IMR-90 (cell line): ENCODE results near the gene STXBP4. TPM values are rescaled to one million over a fixed set of nuclear protein-coding genes. Genes with fewer than 3 reads are reported as not detected.

ENCODE experiments used
- ATAC-seq: fragments of 200-7000 bp; cut with Tn5 transposase; 2 replicates; pipeline ENCODE4 v1.9.1; 2020; ENCODE audit warnings: low read depth, mild to moderate bottlenecking, moderate library complexity
- BruUV-seq: library from RNA; stranded (reverse); fragments of 400-500 nt; replicated peaks from 2 replicates; lab custom pipeline; 2021; lab: Mats Ljungman, UMichigan
- CTCF ChIA-PET: fragments of 300-600 bp; formaldehyde crosslinking; extraction: SDS; loops from one replicate; lab custom pipeline; 2021; ENCODE audit warnings: antibody characterized with exemption; lab: Yijun Ruan, JAX
- POLR2A ChIA-PET: fragments of 300-600 bp; sonication (Branson Sonifier 250); formaldehyde crosslinking; loops from one replicate; lab custom pipeline; 2022; ENCODE audit warnings: antibody characterized with exemption; ENCODE audit not compliant: unreplicated experiment; lab: Charles Lee
- DNase-seq: peaks from one replicate; pipeline ENCODE4 v3.0.0; 2013
- H2AFZ ChIP-seq: replicated peaks from 2 replicates; pipeline ENCODE3; 2013; ENCODE audit warnings: low read length, mild to moderate bottlenecking; ENCODE audit not compliant: poor library complexity
- H2AK5ac ChIP-seq: 2 replicates; pipeline ENCODE4 v1.6.1; 2013; ENCODE audit warnings: low read depth, low read length, inconsistent platforms
- H2AK9ac ChIP-seq: replicated peaks from 2 replicates; pipeline ENCODE3; 2013; ENCODE audit warnings: mild to moderate bottlenecking, low read depth, low read length, moderate library complexity; ENCODE audit not compliant: poor library complexity
- H2BK120ac ChIP-seq: 2 replicates; pipeline ENCODE4 v1.6.1; 2013; ENCODE audit warnings: low read depth, low read length, inconsistent platforms
- H2BK15ac ChIP-seq: 3 replicates; pipeline ENCODE4 v1.6.1; 2013; ENCODE audit warnings: low read depth, low read length, inconsistent platforms
- H2BK20ac ChIP-seq: 2 replicates; pipeline ENCODE4 v1.6.1; 2013; ENCODE audit warnings: low read depth, mild to moderate bottlenecking, inconsistent platforms, low read length, moderate library complexity
- H2BK5ac ChIP-seq: 2 replicates; pipeline ENCODE4 v1.6.1; 2013; ENCODE audit warnings: mild to moderate bottlenecking, low read depth, low read length, inconsistent platforms; ENCODE audit not compliant: poor library complexity, severe bottlenecking
- H3K14ac ChIP-seq: replicated peaks from 2 replicates; pipeline ENCODE4 v1.6.1; 2013; ENCODE audit warnings: low read depth, low read length, inconsistent platforms
- H3K18ac ChIP-seq: 2 replicates; pipeline ENCODE4 v1.6.1; 2013; ENCODE audit warnings: low read depth, low read length, control low read depth
- H3K23ac ChIP-seq: 2 replicates; pipeline ENCODE4 v1.6.1; 2013; ENCODE audit warnings: low read depth, low read length, inconsistent platforms
- H3K27ac ChIP-seq: 2 replicates; pipeline ENCODE4 v1.5.1; 2013; ENCODE audit warnings: mild to moderate bottlenecking, control low read depth, low read length; ENCODE audit not compliant: insufficient read depth
- H3K27me3 ChIP-seq: 2 replicates; pipeline ENCODE4 v1.6.1; 2013; ENCODE audit warnings: low read length; ENCODE audit not compliant: control insufficient read depth, insufficient read depth
- H3K36me3 ChIP-seq: 2 replicates; pipeline ENCODE4 v1.6.1; 2013; ENCODE audit warnings: low read length, mixed read lengths; ENCODE audit not compliant: control insufficient read depth, insufficient read depth
- H3K4ac ChIP-seq: 2 replicates; pipeline ENCODE4 v1.6.1; 2013; ENCODE audit warnings: low read depth, low read length, inconsistent platforms
- H3K4me1 ChIP-seq: 2 replicates; pipeline ENCODE4 v1.6.1; 2013; ENCODE audit warnings: low read length, mixed read lengths; ENCODE audit not compliant: control insufficient read depth, insufficient read depth
- H3K4me2 ChIP-seq: 2 replicates; pipeline ENCODE4 v1.6.1; 2013; ENCODE audit warnings: low read depth, mild to moderate bottlenecking, control low read depth, low read length, moderate library complexity
- H3K4me3 ChIP-seq: 2 replicates; pipeline ENCODE4 v1.5.1; 2013; ENCODE audit warnings: low read depth, mild to moderate bottlenecking, control low read depth, low read length, moderate library complexity; ENCODE audit not compliant: insufficient read depth
- H3K56ac ChIP-seq: 2 replicates; pipeline ENCODE4 v1.6.1; 2013; ENCODE audit warnings: low read length, inconsistent platforms; ENCODE audit not compliant: insufficient read depth; ENCODE audit errors: extremely low read depth
- H3K79me1 ChIP-seq, 2 experiments: 2 replicates each; pipeline ENCODE4 v1.6.1; 2013; ENCODE audit warnings: low read length in 2 of 2, inconsistent platforms in 1 of 2, low read depth in 1 of 2
- H3K9ac ChIP-seq: 2 replicates; pipeline ENCODE4 v1.6.1; 2013; ENCODE audit warnings: low read depth, low read length, control low read depth
- H3K9me1 ChIP-seq: 2 replicates; pipeline ENCODE4 v1.6.1; 2013; ENCODE audit warnings: low read length, inconsistent platforms; ENCODE audit not compliant: insufficient read depth
- H3K9me3 ChIP-seq: 2 replicates; pipeline ENCODE4 v1.6.1; 2013; ENCODE audit warnings: low read length; ENCODE audit not compliant: control insufficient read depth, insufficient read depth
- H4K20me1 ChIP-seq: 2 replicates; pipeline ENCODE4 v1.6.1; 2013; ENCODE audit warnings: low read length, inconsistent platforms; ENCODE audit not compliant: insufficient read depth
- H4K5ac ChIP-seq: 2 replicates; pipeline ENCODE4 v1.6.1; 2013; ENCODE audit warnings: mild to moderate bottlenecking, low read depth, low read length, control low read depth
- H4K8ac ChIP-seq, 2 experiments: 2 replicates each; pipeline ENCODE4 v1.6.1; 2013; ENCODE audit warnings: low read depth in 2 of 2, low read length in 2 of 2, control low read depth in 1 of 2, inconsistent platforms in 1 of 2
- H4K91ac ChIP-seq: 2 replicates; pipeline ENCODE4 v1.6.1; 2013; ENCODE audit warnings: low read depth, low read length, inconsistent platforms; ENCODE audit not compliant: insufficient read depth
- BHLHE40 ChIP-seq: fragments of 150-350 bp; IDR thresholded peaks from 2 replicates; pipeline ENCODE4 v1.6.1; 2016; ENCODE audit warnings: mild to moderate bottlenecking, low read depth, low read length
- CEBPB ChIP-seq: IDR thresholded peaks from 2 replicates; pipeline ENCODE4 v1.6.1; 2012; ENCODE audit warnings: low read depth, low read length, improper control_type of control experiment
- CHD1 ChIP-seq: IDR thresholded peaks from 2 replicates; pipeline ENCODE4 v1.6.1; 2012; ENCODE audit warnings: low read depth, low read length, improper control_type of control experiment
- FOS ChIP-seq: fragments of 150-350 bp; IDR thresholded peaks from 2 replicates; pipeline ENCODE4 v1.6.1; 2016; ENCODE audit warnings: low read depth, low read length
- MAFK ChIP-seq: IDR thresholded peaks from 2 replicates; pipeline ENCODE4 v1.6.1; 2012; ENCODE audit warnings: low read depth, low read length, improper control_type of control experiment
- MAZ ChIP-seq: IDR thresholded peaks from 2 replicates; pipeline ENCODE4 v1.6.1; 2012; ENCODE audit warnings: low read depth, mild to moderate bottlenecking, low read length, improper control_type of control experiment, moderate library complexity, borderline replicate concordance
- MXI1 ChIP-seq: IDR thresholded peaks from 2 replicates; pipeline ENCODE4 v1.6.1; 2012; ENCODE audit warnings: low read depth, mild to moderate bottlenecking, low read length, moderate library complexity, borderline replicate concordance
- NFE2L2 ChIP-seq: fragments of 150-350 bp; IDR thresholded peaks from 2 replicates; pipeline ENCODE4 v1.6.1; 2016; ENCODE audit warnings: low read depth, mild to moderate bottlenecking, low read length
- RAD21 ChIP-seq: IDR thresholded peaks from 2 replicates; pipeline ENCODE4 v1.6.1; 2012; ENCODE audit warnings: low read length, improper control_type of control experiment
- RCOR1 ChIP-seq: IDR thresholded peaks from 2 replicates; pipeline ENCODE4 v1.6.1; 2012; ENCODE audit warnings: mild to moderate bottlenecking, low read length, improper control_type of control experiment; ENCODE audit not compliant: insufficient replicate concordance
- RFX5 ChIP-seq: IDR thresholded peaks from 2 replicates; pipeline ENCODE4 v1.8.0; 2012; ENCODE audit warnings: low read depth, mild to moderate bottlenecking, low read length, moderate library complexity
- SMC3 ChIP-seq: fragments of 150-350 bp; IDR thresholded peaks from 2 replicates; pipeline ENCODE4 v1.6.1; 2016; ENCODE audit warnings: low read depth, mild to moderate bottlenecking, antibody characterized with exemption, low read length, moderate library complexity
- WGBS, 2 experiments: methylation state at CpG; one replicate each; pipeline versions ENCODE4 v1.1.5 to v1.1.7; 2013; ENCODE audit warnings: missing lambda C conversion rate in 2 of 2; ENCODE audit not compliant: insufficient read length in 1 of 2; ENCODE audit errors: extremely low coverage in 2 of 2; 5-methylcytosine and 5-hydroxymethylcytosine counted together
- dilution Hi-C: fragments of 300-500 bp; cut with HindIII; formaldehyde crosslinking; loops from one replicate; pipeline ENCODE4 v1.14.3; 2018; ENCODE audit warnings: low sequenced_read_pairs; ENCODE audit not compliant: unreplicated experiment
- in situ Hi-C: fragments of 300-500 bp; cut with MboI; formaldehyde crosslinking; loops from 3 replicates; pipeline ENCODE4 v1.14.3; 2019; ENCODE audit warnings: low sequenced_read_pairs, inconsistent platforms, mixed read lengths
- intact Hi-C: fragments of 100-400 bp; cut with micrococcal nuclease; formaldehyde crosslinking; loops from 2 replicates; pipeline ENCODE4 v1.10.0; 2022
- polyA plus RNA-seq, 3 experiments: library from polyadenylated mRNA; depleted of rRNA; stranded (reverse); fragments of >200 nt; gene quantifications; 2 replicates each; pipeline ENCODE4 v1.2.3, GENCODE V29; 2012; ENCODE audit warnings: low replicate concordance in 1 of 3
- total RNA-seq: library from RNA; depleted of rRNA; stranded (reverse); fragments of >200 nt; gene quantifications from 2 replicates; pipeline ENCODE4 v1.2.3, GENCODE V29; 2012
- TF ChIP-seq, protein P1 (sequence below): fragments of 150-350 bp; IDR thresholded peaks from 2 replicates; pipeline ENCODE4 v1.6.1; 2017; ENCODE audit warnings: mild to moderate bottlenecking, antibody characterized with exemption, low read length, low read depth
- TF ChIP-seq, protein P2 (sequence below): fragments of 150-350 bp; IDR thresholded peaks from 2 replicates; pipeline ENCODE4 v1.6.1; 2016; ENCODE audit warnings: low read depth, mild to moderate bottlenecking, low read length, moderate library complexity, borderline replicate concordance
- TF ChIP-seq, protein P3 (sequence below): conservative IDR thresholded peaks from 2 replicates; pipeline ENCODE4 v1.5.1; 2012; ENCODE audit warnings: mild to moderate bottlenecking, low read depth, low read length, improper control_type of control experiment

STXBP4 gene
- total and polyA plus RNA-seq, 2 of the 4 experiments (the other 2 are of a cell fraction) = 4.1 to 20.4 TPM

DNA sequence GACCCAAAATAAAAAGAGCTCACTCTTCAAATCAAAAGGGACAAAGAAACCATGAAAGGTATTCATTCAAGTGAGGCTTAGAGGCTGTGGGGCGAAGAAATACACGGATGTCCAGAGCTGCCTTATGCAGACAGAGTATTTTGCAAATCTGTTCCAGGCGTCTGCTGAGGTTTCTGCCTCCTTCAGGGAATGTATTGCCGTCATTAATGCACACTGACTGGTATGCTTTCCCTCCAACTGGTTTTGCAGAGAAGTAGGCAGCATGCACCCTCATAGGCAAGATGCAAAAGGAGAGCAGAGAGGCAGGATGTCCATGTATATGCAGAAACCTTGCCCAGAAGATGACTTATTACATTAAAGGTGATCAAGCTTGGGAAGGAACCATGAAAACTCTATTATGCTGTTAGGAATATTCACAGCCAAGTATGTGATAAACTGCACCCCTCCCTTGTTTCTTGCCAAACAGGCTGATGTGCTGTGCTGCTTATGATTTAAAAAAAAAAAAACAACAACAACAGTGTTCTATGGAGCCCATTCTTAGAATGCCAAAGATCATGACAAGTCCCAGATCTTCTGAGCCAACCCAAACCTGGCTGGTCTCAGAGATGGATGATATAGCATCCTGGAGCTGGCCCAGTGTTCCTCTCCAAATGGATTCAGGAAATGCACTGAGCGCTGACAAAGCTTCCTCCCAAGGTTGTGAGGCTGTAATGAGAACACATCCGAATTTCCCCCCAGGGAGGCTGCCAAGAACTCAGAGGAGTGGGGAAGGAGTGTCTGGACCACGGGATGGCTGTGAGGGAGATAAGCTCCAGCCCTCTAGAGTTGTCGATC lies 218.6 kb downstream of the STXBP4 start:
- no peak overlapping the region for H2AK9ac ChIP-seq
- ChIA-PET POLR2A (no interaction called here), CTCF (interaction anchor here (0.7 kb wide), 1 partner anchor 209 kb away, joined by 3 read pairs; no protein-coding TSS in a partner anchor)
- dilution Hi-C loops = no loop called here
- H2AFZ ChIP-seq = no peak overlapping the region
- 79% methylated on average over 2 of the region's 8 CpGs; no CpG with 5 or more reads in 1 of the 2 experiments for WGBS, 2 experiments
- H2BK15ac ChIP-seq = no peak overlapping the region
- H3K9ac ChIP-seq = no peak overlapping the region
- intact Hi-C loops = no loop called here
- no peak overlapping the region for H4K5ac ChIP-seq
- no peak overlapping the region for H3K4me3 ChIP-seq
- no peak overlapping the region for H4K91ac ChIP-seq
- no peaks in the 10 kb centered on the region for H3K4me1 ChIP-seq
- BruUV-seq = no TSS peak
- no peak overlapping the region for H3K56ac ChIP-seq
- H2BK20ac ChIP-seq = no peak overlapping the region
- H3K4ac ChIP-seq = no peak overlapping the region
- H2BK5ac ChIP-seq = no peak overlapping the region
- no peak overlapping the region for H2AK5ac ChIP-seq
- no peaks in the 10 kb centered on the region for H3K9me3 ChIP-seq
- H4K20me1 ChIP-seq = no peaks in the 10 kb centered on the region
- no peak overlapping the region for H3K18ac ChIP-seq
- no peak overlapping the region for H3K23ac ChIP-seq
- DNase-seq (no peak), ATAC-seq (no peak)
- no peaks in the 10 kb centered on the region for H3K27me3 ChIP-seq
- H3K79me1 ChIP-seq = no peaks in the 10 kb centered on the region
- no peak overlapping the region for H2BK120ac ChIP-seq
- no peak overlapping the region for H3K4me2 ChIP-seq
- H3K27ac ChIP-seq = no peak overlapping the region
- in situ Hi-C loops = no loop called here
- no peaks in the 10 kb centered on the region for H3K36me3 ChIP-seq
- H3K9me1 ChIP-seq = no peaks in the 10 kb centered on the region
- no peak overlapping the region for H4K8ac ChIP-seq
- H3K14ac ChIP-seq = no peak overlapping the region
- TF ChIP-seq MAZ = no peak
- TF ChIP-seq, protein P1, sequence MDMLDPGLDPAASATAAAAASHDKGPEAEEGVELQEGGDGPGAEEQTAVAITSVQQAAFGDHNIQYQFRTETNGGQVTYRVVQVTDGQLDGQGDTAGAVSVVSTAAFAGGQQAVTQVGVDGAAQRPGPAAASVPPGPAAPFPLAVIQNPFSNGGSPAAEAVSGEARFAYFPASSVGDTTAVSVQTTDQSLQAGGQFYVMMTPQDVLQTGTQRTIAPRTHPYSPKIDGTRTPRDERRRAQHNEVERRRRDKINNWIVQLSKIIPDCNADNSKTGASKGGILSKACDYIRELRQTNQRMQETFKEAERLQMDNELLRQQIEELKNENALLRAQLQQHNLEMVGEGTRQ = no peak
- TF ChIP-seq RFX5 = no peak
- TF ChIP-seq FOS = no peak
- no peak for TF ChIP-seq BHLHE40
- no peak for TF ChIP-seq CEBPB
- TF ChIP-seq MXI1 = no peak
- TF ChIP-seq, protein P2, sequence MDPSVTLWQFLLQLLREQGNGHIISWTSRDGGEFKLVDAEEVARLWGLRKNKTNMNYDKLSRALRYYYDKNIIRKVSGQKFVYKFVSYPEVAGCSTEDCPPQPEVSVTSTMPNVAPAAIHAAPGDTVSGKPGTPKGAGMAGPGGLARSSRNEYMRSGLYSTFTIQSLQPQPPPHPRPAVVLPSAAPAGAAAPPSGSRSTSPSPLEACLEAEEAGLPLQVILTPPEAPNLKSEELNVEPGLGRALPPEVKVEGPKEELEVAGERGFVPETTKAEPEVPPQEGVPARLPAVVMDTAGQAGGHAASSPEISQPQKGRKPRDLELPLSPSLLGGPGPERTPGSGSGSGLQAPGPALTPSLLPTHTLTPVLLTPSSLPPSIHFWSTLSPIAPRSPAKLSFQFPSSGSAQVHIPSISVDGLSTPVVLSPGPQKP = no peak
- TF ChIP-seq CHD1 = no peak
- TF ChIP-seq MAFK = no peak
- no peak for TF ChIP-seq SMC3
- no peak for TF ChIP-seq RAD21
- TF ChIP-seq NFE2L2 = no peak
- TF ChIP-seq RCOR1 = no peak
- TF ChIP-seq, protein P3, sequence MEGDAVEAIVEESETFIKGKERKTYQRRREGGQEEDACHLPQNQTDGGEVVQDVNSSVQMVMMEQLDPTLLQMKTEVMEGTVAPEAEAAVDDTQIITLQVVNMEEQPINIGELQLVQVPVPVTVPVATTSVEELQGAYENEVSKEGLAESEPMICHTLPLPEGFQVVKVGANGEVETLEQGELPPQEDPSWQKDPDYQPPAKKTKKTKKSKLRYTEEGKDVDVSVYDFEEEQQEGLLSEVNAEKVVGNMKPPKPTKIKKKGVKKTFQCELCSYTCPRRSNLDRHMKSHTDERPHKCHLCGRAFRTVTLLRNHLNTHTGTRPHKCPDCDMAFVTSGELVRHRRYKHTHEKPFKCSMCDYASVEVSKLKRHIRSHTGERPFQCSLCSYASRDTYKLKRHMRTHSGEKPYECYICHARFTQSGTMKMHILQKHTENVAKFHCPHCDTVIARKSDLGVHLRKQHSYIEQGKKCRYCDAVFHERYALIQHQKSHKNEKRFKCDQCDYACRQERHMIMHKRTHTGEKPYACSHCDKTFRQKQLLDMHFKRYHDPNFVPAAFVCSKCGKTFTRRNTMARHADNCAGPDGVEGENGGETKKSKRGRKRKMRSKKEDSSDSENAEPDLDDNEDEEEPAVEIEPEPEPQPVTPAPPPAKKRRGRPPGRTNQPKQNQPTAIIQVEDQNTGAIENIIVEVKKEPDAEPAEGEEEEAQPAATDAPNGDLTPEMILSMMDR = no peak
